ENCODE data around the gene CREB5.

The CREB5 gene

DNA sequence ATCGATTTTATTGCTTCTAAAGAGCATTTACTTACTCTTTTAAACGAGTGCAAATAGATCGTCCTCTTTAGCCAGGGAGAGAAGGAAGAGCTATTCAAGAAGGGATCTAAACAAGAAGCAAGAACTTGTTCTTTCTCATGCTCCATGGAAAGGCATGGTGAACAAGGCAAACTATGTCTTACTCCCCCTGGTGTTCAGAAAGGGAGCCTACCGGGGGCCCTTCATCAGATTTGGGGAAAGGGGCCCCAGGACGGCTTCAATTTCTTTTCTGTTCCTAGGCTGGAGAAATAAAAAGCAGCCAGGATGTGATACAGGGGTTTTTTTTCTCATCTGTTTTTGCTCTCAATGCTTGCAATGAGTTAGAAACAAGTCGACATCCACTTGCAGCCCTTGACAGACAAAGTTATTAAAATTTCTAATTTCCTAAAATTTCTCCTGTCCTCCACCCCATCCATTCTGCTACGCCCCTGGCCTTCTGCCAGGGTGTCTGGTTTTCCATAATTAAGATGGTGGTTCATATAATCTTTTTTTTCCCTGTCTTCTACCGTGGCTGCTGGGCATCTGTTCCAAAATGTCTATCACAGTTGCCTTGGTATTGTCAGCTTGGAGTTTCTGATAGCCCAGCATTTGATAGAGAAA, 214.4 kb downstream of the CREB5 start:
- peak; percentile 81 for ATAC-seq
- no peak for TF ChIP-seq OSR1 (CRISPR knock-in tag; IDR thresholded peaks at IDR 0.05)
- TF ChIP-seq ARNTL (CRISPR knock-in tag; IDR thresholded peaks at IDR 0.05; ENCODE audit: borderline replicate concordance, low read depth) = no peak
- TF ChIP-seq RARB (CRISPR knock-in tag; IDR thresholded peaks at IDR 0.05) = no peak
- TF ChIP-seq CREB5 (CRISPR knock-in tag; IDR thresholded peaks at IDR 0.05; ENCODE audit: low read depth) = no peak
- no peak for TF ChIP-seq ZNF8 (CRISPR knock-in tag; IDR thresholded peaks at IDR 0.05)
- TF ChIP-seq ZC3H10 (CRISPR knock-in tag; IDR thresholded peaks at IDR 0.05) = no peak
- no peak for TF ChIP-seq ZNF565 (CRISPR knock-in tag; conservative IDR thresholded peaks at IDR 0.05; ENCODE audit: low read depth)

GRCh38 chr7:28627263-28627653, 214.9 kb downstream of the CREB5 start:
- ATAC-seq = no peak
- TF ChIP-seq ARNTL (CRISPR knock-in tag; IDR thresholded peaks at IDR 0.05; ENCODE audit: borderline replicate concordance, low read depth) = no peak
- no peak for TF ChIP-seq ZNF565 (CRISPR knock-in tag; conservative IDR thresholded peaks at IDR 0.05; ENCODE audit: low read depth)
- no peak for TF ChIP-seq ZNF8 (CRISPR knock-in tag; IDR thresholded peaks at IDR 0.05)
- no peak for TF ChIP-seq ZFP3 (CRISPR knock-in tag; IDR thresholded peaks at IDR 0.05)
- TF ChIP-seq OSR1 (CRISPR knock-in tag; IDR thresholded peaks at IDR 0.05) = no peak
- no peak for TF ChIP-seq ESRRG (CRISPR knock-in tag; IDR thresholded peaks at IDR 0.05)
- TF ChIP-seq, protein P1, sequence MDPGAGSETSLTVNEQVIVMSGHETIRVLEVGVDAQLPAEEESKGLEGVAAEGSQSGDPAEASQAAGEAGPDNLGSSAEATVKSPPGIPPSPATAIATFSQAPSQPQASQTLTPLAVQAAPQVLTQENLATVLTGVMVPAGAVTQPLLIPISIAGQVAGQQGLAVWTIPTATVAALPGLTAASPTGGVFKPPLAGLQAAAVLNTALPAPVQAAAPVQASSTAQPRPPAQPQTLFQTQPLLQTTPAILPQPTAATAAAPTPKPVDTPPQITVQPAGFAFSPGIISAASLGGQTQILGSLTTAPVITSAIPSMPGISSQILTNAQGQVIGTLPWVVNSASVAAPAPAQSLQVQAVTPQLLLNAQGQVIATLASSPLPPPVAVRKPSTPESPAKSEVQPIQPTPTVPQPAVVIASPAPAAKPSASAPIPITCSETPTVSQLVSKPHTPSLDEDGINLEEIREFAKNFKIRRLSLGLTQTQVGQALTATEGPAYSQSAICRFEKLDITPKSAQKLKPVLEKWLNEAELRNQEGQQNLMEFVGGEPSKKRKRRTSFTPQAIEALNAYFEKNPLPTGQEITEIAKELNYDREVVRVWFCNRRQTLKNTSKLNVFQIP (CRISPR knock-in tag; IDR thresholded peaks at IDR 0.05; ENCODE audit: borderline replicate concordance, low read depth) = no peak

- no peak for TF ChIP-seq ZNF70 (CRISPR knock-in tag; IDR thresholded peaks at IDR 0.05)
- TF ChIP-seq SNAI2 (CRISPR knock-in tag; IDR thresholded peaks at IDR 0.05) = no peak
- TF ChIP-seq, protein P1 (CRISPR knock-in tag; IDR thresholded peaks at IDR 0.05; ENCODE audit: borderline replicate concordance, low read depth) = no peak
- TF ChIP-seq TCF4 (CRISPR knock-in tag; IDR thresholded peaks at IDR 0.05; ENCODE audit: borderline replicate concordance) = no peak
- TF ChIP-seq, protein P2, sequence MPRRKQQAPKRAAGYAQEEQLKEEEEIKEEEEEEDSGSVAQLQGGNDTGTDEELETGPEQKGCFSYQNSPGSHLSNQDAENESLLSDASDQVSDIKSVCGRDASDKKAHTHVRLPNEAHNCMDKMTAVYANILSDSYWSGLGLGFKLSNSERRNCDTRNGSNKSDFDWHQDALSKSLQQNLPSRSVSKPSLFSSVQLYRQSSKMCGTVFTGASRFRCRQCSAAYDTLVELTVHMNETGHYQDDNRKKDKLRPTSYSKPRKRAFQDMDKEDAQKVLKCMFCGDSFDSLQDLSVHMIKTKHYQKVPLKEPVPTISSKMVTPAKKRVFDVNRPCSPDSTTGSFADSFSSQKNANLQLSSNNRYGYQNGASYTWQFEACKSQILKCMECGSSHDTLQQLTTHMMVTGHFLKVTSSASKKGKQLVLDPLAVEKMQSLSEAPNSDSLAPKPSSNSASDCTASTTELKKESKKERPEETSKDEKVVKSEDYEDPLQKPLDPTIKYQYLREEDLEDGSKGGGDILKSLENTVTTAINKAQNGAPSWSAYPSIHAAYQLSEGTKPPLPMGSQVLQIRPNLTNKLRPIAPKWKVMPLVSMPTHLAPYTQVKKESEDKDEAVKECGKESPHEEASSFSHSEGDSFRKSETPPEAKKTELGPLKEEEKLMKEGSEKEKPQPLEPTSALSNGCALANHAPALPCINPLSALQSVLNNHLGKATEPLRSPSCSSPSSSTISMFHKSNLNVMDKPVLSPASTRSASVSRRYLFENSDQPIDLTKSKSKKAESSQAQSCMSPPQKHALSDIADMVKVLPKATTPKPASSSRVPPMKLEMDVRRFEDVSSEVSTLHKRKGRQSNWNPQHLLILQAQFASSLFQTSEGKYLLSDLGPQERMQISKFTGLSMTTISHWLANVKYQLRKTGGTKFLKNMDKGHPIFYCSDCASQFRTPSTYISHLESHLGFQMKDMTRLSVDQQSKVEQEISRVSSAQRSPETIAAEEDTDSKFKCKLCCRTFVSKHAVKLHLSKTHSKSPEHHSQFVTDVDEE (CRISPR knock-in tag; IDR thresholded peaks at IDR 0.05) = no peak
- TF ChIP-seq CREB5 (CRISPR knock-in tag; IDR thresholded peaks at IDR 0.05; ENCODE audit: low read depth) = no peak
- TF ChIP-seq ZFP3 (CRISPR knock-in tag; IDR thresholded peaks at IDR 0.05) = no peak
- no peak for TF ChIP-seq ZNF565 (CRISPR knock-in tag; conservative IDR thresholded peaks at IDR 0.05; ENCODE audit: low read depth)
- TF ChIP-seq ZFP30 (CRISPR knock-in tag; IDR thresholded peaks at IDR 0.05) = no peak
- TF ChIP-seq CSDC2 (CRISPR knock-in tag; IDR thresholded peaks at IDR 0.05) = no peak
- TF ChIP-seq, protein P3, sequence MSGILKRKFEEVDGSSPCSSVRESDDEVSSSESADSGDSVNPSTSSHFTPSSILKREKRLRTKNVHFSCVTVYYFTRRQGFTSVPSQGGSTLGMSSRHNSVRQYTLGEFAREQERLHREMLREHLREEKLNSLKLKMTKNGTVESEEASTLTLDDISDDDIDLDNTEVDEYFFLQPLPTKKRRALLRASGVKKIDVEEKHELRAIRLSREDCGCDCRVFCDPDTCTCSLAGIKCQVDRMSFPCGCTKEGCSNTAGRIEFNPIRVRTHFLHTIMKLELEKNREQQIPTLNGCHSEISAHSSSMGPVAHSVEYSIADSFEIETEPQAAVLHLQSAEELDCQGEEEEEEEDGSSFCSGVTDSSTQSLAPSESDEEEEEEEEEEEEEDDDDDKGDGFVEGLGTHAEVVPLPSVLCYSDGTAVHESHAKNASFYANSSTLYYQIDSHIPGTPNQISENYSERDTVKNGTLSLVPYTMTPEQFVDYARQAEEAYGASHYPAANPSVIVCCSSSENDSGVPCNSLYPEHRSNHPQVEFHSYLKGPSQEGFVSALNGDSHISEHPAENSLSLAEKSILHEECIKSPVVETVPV (CRISPR knock-in tag; IDR thresholded peaks at IDR 0.05) = no peak
- no peak for TF ChIP-seq TOX (CRISPR knock-in tag; IDR thresholded peaks at IDR 0.05; ENCODE audit: borderline replicate concordance)
- TF ChIP-seq GLIS3 (CRISPR knock-in tag; IDR thresholded peaks at IDR 0.05) = no peak
- ATAC-seq = no peak
Observed at GRCh38 chr7:28627896-28628295, 215.6 kb downstream of the CREB5 start.

Measured in SK-N-SH treated with all-trans-retinoic acid at 6 μM for 48 hours (cell line).